ENCODE measurements around the gene PHF2. TPM values are rescaled to one million over a fixed set of nuclear protein-coding genes. Genes with fewer than 3 reads are reported as not detected.
A peak's percentile ranks its signal among the peaks of the same experiment; 100 is the strongest.

The PHF2 gene
- total RNA-seq, 1 experiment from 2014 or later = 10.3 TPM

DNA sequence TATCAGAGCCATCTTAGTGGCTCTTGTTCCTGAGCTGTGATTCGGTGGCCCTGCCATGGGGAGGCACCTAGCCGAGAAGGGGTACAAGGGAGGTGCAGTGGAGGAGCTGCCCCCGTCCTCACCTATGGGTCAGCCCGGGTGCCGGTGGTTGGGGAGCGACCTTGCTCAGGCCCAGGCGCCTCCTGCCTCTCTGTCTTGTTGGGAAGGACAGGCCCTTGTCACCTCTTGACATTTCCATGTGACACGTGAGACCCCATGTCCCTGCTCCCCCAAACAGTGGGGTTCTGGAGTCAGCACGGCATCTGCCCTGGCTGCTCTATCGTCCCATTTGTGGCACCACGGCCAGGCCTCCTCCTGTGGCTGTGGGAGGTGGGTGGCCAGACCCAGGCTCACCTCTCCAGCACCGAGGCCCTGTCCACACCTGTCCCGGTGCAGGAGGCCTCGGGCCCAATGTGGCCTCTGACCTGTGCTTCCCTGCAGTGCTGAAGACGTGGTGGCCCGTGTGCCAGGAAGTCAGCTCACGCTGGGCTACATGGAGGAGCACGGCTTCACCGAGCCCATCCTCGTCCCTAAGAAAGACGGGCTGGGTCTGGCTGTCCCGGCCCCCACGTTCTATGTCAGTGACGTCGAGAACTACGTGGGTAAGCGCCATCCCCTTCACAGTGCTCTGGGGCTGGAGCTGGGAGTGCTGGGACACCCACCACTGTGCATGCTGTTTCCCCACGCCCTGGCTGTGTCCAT, 68.9 kb downstream of the PHF2 start:
- Histone ChIP-seq H3K27me3 (replicated peaks; ENCODE audit: control insufficient read depth, insufficient read depth, low read length) (no peaks in the 10 kb centered on the region), H3K36me3 (ENCODE audit: control insufficient read depth, insufficient read depth, low read length) (no peaks in the 10 kb centered on the region; the same call in 1 of the 2 replicates), H3K4me3 (ENCODE audit: low read depth, low read length) (no peak overlapping the region), H3K4me1 (no peaks in the 10 kb centered on the region), H3K9me3 (no peaks in the 10 kb centered on the region)
- Mint-ChIP-seq H3K27ac (ENCODE audit: unreplicated experiment) (no peak overlapping the region), H3K27me3 (ENCODE audit: insufficient read depth, unreplicated experiment) (no peaks in the 10 kb centered on the region), H3K36me3 (ENCODE audit: insufficient read depth, unreplicated experiment) (peaks cover 5% of the 10 kb centered on the region), H3K4me1 (ENCODE audit: low read depth, unreplicated experiment) (no peaks in the 10 kb centered on the region), H3K9me3 (ENCODE audit: unreplicated experiment) (no peaks in the 10 kb centered on the region), H3K4me3 (ENCODE audit: unreplicated experiment) (no peak overlapping the region)
- peak in 1 of 2 experiments; percentile 5 for DNase-seq
- no TSS peak for BruUV-seq (replicated peaks)
- ChIA-PET POLR2A (no interaction called here), CTCF (no interaction called here)
- TF ChIP-seq, protein P1, sequence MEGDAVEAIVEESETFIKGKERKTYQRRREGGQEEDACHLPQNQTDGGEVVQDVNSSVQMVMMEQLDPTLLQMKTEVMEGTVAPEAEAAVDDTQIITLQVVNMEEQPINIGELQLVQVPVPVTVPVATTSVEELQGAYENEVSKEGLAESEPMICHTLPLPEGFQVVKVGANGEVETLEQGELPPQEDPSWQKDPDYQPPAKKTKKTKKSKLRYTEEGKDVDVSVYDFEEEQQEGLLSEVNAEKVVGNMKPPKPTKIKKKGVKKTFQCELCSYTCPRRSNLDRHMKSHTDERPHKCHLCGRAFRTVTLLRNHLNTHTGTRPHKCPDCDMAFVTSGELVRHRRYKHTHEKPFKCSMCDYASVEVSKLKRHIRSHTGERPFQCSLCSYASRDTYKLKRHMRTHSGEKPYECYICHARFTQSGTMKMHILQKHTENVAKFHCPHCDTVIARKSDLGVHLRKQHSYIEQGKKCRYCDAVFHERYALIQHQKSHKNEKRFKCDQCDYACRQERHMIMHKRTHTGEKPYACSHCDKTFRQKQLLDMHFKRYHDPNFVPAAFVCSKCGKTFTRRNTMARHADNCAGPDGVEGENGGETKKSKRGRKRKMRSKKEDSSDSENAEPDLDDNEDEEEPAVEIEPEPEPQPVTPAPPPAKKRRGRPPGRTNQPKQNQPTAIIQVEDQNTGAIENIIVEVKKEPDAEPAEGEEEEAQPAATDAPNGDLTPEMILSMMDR (IDR thresholded peaks at IDR 0.05; ENCODE audit: insufficient read depth in 1 of 2, low read depth in 1 of 2, low read length in 1 of 2, severe bottlenecking in 1 of 2, unreplicated experiment in 1 of 2) = no peak
- intact Hi-C loops (cut with micrococcal nuclease; ENCODE audit: unreplicated experiment) = no loop called here

DNA sequence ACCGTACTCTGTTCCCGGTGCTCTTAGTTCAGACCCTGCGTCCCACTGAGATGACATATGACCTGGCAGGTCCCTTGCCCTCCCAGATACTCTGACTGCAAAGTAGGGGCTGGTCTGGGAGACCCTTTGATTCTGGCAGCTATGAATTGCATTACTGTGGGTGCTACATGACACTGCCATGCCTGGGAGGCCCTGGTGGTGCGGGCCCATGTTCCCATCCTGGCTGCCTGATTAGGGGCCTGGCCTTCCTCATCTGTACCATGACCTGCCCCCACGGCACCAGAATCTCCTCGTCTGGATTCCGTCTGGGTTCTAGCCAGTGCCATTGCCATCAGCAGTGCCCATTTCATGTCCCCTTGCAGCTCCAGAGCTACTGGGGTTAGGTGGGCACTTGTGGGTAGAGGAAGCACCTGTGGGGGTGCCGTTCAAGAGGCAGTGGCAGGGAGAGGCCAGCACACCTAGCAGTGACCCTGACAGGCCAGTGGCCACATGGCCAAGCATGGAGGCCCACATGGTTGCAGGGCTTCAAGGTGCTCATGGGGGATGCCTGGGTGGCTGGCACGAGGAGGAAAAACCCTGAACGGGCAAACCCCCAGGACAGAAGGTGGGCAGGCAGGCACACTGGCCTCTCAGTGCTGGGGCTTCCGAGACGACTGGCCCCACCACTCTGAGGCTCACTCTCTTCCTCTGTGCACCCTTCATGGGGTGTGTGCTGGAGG, 69.7 kb downstream of the PHF2 start:
- no TSS peak for BruUV-seq (replicated peaks)
- Mint-ChIP-seq H3K36me3 (ENCODE audit: insufficient read depth, unreplicated experiment) (no peaks in the 10 kb centered on the region), H3K4me3 (ENCODE audit: unreplicated experiment) (no peak overlapping the region), H3K27ac (ENCODE audit: unreplicated experiment) (no peak overlapping the region), H3K9me3 (ENCODE audit: unreplicated experiment) (no peaks in the 10 kb centered on the region), H3K4me1 (ENCODE audit: low read depth, unreplicated experiment) (no peaks in the 10 kb centered on the region), H3K27me3 (ENCODE audit: insufficient read depth, unreplicated experiment) (no peaks in the 10 kb centered on the region)
- intact Hi-C loops (cut with micrococcal nuclease; ENCODE audit: unreplicated experiment) = no loop called here
- POLR2A ChIA-PET = no interaction called here
- H3K27me3 ChIP-seq (replicated peaks; ENCODE audit: control insufficient read depth, insufficient read depth, low read length) = no peaks in the 10 kb centered on the region
- H3K36me3 ChIP-seq (ENCODE audit: control insufficient read depth, insufficient read depth, low read length) = no peaks in the 10 kb centered on the region; the same call in 1 of the 2 replicates
- no peaks in the 10 kb centered on the region for H3K9me3 ChIP-seq
- CTCF ChIA-PET = no interaction called here
- H3K4me1 ChIP-seq = no peaks in the 10 kb centered on the region
- peak in 1 of 2 experiments; percentile 8 for DNase-seq
- TF ChIP-seq, protein P1 (IDR thresholded peaks at IDR 0.05; ENCODE audit: insufficient read depth in 1 of 2, low read depth in 1 of 2, low read length in 1 of 2, severe bottlenecking in 1 of 2, unreplicated experiment in 1 of 2) = no peak
- no peak overlapping the region for H3K4me3 ChIP-seq (ENCODE audit: low read depth, low read length)

DNA sequence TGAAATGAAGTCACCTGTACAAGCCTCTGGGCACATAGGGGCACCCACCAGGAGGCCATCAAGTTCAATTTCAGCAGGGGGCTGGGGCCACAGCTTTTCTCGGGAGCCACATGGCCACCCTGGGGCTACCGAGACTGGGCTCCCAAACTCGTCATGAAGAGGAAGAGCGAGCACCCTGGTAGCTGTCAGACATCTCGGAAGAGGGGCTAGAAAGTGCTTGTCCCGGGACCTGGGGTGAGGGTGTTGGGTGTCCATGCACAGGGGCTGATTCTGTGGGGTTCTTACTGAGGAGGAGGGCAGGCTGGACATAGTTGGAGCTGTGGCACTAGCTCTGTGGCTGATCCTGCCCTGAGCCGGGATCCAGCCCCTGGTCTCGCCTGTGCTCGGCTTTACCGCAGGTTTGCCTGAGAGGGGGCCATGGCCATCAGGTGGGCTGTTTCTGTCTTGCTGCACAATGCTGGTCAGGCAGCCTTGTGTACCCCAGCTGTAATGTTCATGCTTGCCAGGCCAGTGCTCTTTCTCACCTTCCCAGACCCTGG, 70.3 kb downstream of the PHF2 start:
- Mint-ChIP-seq H3K9me3 (ENCODE audit: unreplicated experiment) (no peaks in the 10 kb centered on the region), H3K36me3 (ENCODE audit: insufficient read depth, unreplicated experiment) (no peaks in the 10 kb centered on the region), H3K4me1 (ENCODE audit: low read depth, unreplicated experiment) (no peaks in the 10 kb centered on the region), H3K27ac (ENCODE audit: unreplicated experiment) (no peak overlapping the region), H3K27me3 (ENCODE audit: insufficient read depth, unreplicated experiment) (no peaks in the 10 kb centered on the region), H3K4me3 (ENCODE audit: unreplicated experiment) (no peak overlapping the region)
- Histone ChIP-seq H3K9me3 (no peaks in the 10 kb centered on the region), H3K27me3 (replicated peaks; ENCODE audit: control insufficient read depth, insufficient read depth, low read length) (no peaks in the 10 kb centered on the region), H3K4me3 (ENCODE audit: low read depth, low read length) (no peak overlapping the region), H3K4me1 (no peaks in the 10 kb centered on the region), H3K36me3 (ENCODE audit: control insufficient read depth, insufficient read depth, low read length) (no peaks in the 10 kb centered on the region; the same call in 1 of the 2 replicates)
- intact Hi-C loops (cut with micrococcal nuclease; ENCODE audit: unreplicated experiment) = no loop called here
- DNase-seq = no peak
- ChIA-PET POLR2A (no interaction called here), CTCF (no interaction called here)
- TF ChIP-seq, protein P1 (IDR thresholded peaks at IDR 0.05; ENCODE audit: insufficient read depth in 1 of 2, low read depth in 1 of 2, low read length in 1 of 2, severe bottlenecking in 1 of 2, unreplicated experiment in 1 of 2) = no peak
- no TSS peak for BruUV-seq (replicated peaks)
